ENCODE data around the gene CEBPZ. TPM values are rescaled to one million over a fixed set of nuclear protein-coding genes. Genes with fewer than 3 reads are reported as not detected.
A peak's percentile ranks its signal among the peaks of the same experiment; 100 is the strongest.

CEBPZ gene
- total RNA-seq, 6 donors from 2014 or later, result 13.5 to 58.7 (median 42.5) TPM

DNA sequence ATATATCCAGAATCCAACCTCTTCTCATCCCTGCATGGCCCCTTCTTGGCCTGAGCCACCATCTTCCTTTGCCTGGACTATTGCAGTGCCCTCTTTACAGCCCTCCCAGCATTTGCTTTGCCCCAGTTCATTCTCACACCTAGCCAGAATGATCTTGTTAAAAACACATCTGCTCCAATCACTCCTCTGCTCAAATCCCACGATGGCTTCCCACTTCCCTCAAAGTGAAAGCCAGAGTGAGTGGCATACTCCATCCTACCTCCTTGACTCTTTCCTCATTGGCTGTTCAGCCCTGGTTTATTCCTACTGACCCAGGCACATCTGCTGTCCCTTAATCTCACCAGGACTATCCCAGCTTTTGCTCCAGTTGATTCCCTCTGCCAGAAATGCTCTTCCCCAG, 57.7 kb downstream of the CEBPZ start:
- no peaks in the 10 kb centered on the region for H3K27me3 ChIP-seq
- no peak overlapping the region for H3K4me3 ChIP-seq
- WGBS, 2 donors, result 58 to 86% methylated on average over 1 of the region's 1 CpG
- no peak for ATAC-seq (ENCODE audit: low FRiP score in 2 of 2)
- no peak overlapping the region for H3K27ac ChIP-seq
- no peak for DNase-seq
- H3K36me3 ChIP-seq, result no peaks in the 10 kb centered on the region
- H3K9me3 ChIP-seq, result no peaks in the 10 kb centered on the region
- H3K4me1 ChIP-seq, result no peaks in the 10 kb centered on the region
- no peak for TF ChIP-seq CTCF (IDR thresholded peaks at IDR 0.05)
- TF ChIP-seq POLR2A (IDR thresholded peaks at IDR 0.05), result no peak
- TF ChIP-seq EP300 (IDR thresholded peaks at IDR 0.05), result no peak
- no peak for TF ChIP-seq POLR2AphosphoS5 (IDR thresholded peaks at IDR 0.05)

DNA sequence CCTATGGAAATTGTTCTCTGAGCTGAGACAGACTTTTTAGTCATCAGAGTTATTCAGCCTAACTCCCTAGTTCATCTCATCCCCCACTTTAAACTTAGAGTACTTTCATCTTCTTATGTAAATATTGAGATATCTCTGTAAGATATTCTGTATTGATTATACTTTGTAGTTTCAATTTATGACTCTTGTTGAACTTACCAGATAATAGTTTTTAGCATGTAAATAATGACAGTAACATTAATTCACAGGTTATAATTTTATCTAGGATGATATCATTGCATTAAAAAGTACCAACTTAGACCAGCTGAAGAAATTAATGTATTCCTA, 59.8 kb downstream of the CEBPZ start:
- peaks cover 0 to 2% (median 0%) of the 10 kb centered on the region in 4 donors for H3K4me1 ChIP-seq
- H3K9me3 ChIP-seq, result no peaks in the 10 kb centered on the region
- H3K27me3 ChIP-seq, result no peaks in the 10 kb centered on the region
- no peak overlapping the region for H3K4me3 ChIP-seq
- DNase-seq, result no peak
- TF ChIP-seq EP300 (IDR thresholded peaks at IDR 0.05) (no peak), POLR2A (IDR thresholded peaks at IDR 0.05) (no peak), POLR2AphosphoS5 (IDR thresholded peaks at IDR 0.05) (no peak), CTCF (IDR thresholded peaks at IDR 0.05) (no peak)
- ATAC-seq (ENCODE audit: low FRiP score in 2 of 2), result no peak
- H3K36me3 ChIP-seq, result no peaks in the 10 kb centered on the region
- H3K27ac ChIP-seq, result no peak overlapping the region

DNA sequence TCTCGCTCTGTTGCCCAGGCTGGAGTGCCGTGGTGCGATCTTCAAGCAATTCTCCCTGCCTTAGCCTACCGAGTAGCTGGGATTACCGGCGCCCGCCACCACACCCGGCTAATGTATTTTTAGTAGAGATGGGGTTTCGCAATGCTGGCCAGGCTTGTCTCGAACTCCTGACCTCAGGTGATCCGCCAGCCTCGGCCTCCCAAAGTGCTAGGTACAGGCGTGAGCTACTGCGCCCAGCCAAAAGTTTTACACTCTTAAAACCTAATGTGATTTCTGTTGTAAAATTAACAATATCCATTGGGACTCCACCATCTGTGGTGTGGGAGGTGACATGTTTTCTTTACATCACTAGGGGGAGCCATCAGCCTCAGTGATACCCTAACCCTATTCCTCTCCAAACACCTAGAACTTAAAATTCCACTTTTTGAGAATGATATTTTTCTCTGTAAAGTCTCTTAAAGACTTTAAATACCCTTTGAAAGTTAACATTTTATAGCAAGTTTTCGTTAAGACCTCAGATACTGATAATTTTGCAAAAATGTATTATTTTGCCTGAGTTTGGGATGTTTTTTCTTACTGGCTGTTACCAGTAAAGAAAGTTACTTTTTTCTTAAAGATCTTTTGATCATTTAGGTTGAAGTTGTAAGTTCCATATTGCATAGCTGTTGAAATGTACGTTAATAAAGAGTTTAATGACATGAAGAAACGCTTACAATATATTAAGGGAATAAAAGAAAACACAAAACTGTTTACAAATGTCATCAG, 63.0 kb downstream of the CEBPZ start:
- Histone ChIP-seq H3K27me3 (no peaks in the 10 kb centered on the region), H3K4me3 (no peak overlapping the region), H3K36me3 (no peaks in the 10 kb centered on the region), H3K27ac (no peak overlapping the region), H3K4me1 (peaks cover 0 to 2% (median 0%) of the 10 kb centered on the region in 4 donors), H3K9me3 (peaks cover 0 to 5% (median 2%) of the 10 kb centered on the region in 4 donors)
- TF ChIP-seq CTCF (IDR thresholded peaks at IDR 0.05), result peak in 5 of 6 experiments; percentile 46 to 60 (median 58)
- TF ChIP-seq POLR2A (IDR thresholded peaks at IDR 0.05), result no peak
- TF ChIP-seq POLR2AphosphoS5 (IDR thresholded peaks at IDR 0.05), result no peak
- DNase-seq (peak in 1 of 2 donors; percentile 27), ATAC-seq (ENCODE audit: low FRiP score in 2 of 2) (peak in 1 of 2 donors; percentile 78)
- WGBS, 2 donors, result 50 to 62% methylated on average over 17 of the region's 17 CpGs

DNA sequence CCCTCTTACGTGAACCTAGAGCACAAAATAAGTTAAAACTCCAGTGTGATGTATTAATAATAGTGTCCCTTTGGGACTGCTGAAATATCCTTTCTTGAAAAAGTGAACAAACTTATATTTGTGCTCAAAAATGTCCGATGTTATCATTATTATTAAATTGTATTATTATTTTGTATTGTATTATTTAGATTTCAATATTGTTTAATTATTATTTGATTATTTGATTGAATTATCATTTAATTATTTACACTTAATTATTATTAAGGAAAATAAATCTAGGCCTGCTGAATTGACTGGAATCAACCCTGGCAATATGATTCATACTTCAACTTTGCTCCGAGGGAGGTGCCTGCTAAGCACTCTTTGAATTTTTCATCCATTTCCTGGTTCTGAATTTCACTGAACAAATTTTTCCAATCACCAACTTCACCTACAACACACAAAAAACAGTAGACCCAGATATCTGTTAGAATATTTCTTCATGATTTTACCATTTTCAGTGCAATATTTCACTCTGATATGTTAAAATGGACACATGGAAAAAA, 63.7 kb downstream of the CEBPZ start:
- WGBS, 2 donors, result 82 to 89% methylated on average over 3 of the region's 3 CpGs
- no peak for ATAC-seq (ENCODE audit: low FRiP score in 2 of 2)

More for the DNA sequence above, 63.7 kb downstream of the CEBPZ start:
- Histone ChIP-seq H3K36me3 (no peaks in the 10 kb centered on the region), H3K9me3 (peaks cover 0 to 5% (median 2%) of the 10 kb centered on the region in 4 donors), H3K27ac (no peak overlapping the region), H3K27me3 (no peaks in the 10 kb centered on the region), H3K4me1 (peaks cover 0 to 2% (median 0%) of the 10 kb centered on the region in 4 donors), H3K4me3 (no peak overlapping the region)
- DNase-seq, result no peak
- TF ChIP-seq CTCF (IDR thresholded peaks at IDR 0.05), result no peak
- TF ChIP-seq POLR2A (IDR thresholded peaks at IDR 0.05), result no peak
- no peak for TF ChIP-seq EP300 (IDR thresholded peaks at IDR 0.05)
- TF ChIP-seq POLR2AphosphoS5 (IDR thresholded peaks at IDR 0.05), result no peak

All from upper lobe of left lung (tissue), 6 donors.